ENCODE results near the gene BTBD8. TPM values are rescaled to one million over a fixed set of nuclear protein-coding genes. Genes with fewer than 3 reads are reported as not detected.
"Not testable (repeated sequence)": the region's sequence is repeated elsewhere in the genome, so short reads cannot be mapped to it uniquely, and the experiment has no call there.

Gene BTBD8
- total RNA-seq, 4 donors from 2014 or later: 1.5 to 7.2 (median 3.1) TPM

DNA sequence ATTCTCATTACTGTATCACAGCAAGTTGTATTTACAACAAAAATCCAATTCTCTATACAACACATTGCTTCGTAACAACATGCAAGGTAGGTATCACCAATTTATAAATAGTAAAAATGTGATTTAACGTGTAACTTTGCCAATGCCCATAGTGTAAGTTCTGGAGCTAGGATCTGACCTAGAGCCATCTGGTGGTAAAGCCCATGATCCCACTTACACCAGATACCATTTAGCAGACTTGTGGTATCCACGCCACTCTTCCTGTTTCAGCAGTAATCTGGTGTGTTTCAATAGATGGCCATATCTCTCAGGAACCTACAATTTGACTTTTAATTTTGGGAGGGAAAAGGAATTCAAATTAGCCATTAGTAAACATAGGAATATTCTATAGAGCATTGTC, 15.1 kb upstream of the BTBD8 start:
- no peaks in the 10 kb centered on the region for H3K27me3 ChIP-seq

DNA sequence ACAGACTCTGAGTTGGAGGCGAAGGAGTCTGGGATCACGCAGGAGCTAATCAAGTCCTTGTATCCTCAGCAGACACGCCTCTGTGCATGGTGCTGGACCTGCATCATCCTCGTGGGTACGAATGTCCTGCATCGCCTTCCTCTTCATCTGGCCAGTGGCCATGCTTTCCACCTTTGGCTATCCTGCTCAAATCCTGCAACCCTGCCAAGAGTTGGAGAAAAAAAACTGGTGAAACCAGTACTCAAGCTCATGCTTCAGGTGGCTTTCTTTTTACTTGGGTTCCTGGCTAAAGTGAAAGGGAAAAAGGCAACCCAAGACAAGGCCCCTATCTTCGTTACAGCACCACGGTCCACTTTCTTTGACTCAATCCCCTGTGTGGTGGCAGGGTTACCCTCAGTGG, 13.8 kb upstream of the BTBD8 start:
- H3K4me3 ChIP-seq: no peak overlapping the region
- TF ChIP-seq POLR2A (IDR thresholded peaks at IDR 0.05): no peak
- TF ChIP-seq CTCF (IDR thresholded peaks at IDR 0.05): no peak
- TF ChIP-seq EP300 (IDR thresholded peaks at IDR 0.05): no peak
- TF ChIP-seq POLR2AphosphoS5 (IDR thresholded peaks at IDR 0.05): no peak
- H3K9me3 ChIP-seq: no peaks in the 10 kb centered on the region
- H3K27me3 ChIP-seq: no peaks in the 10 kb centered on the region
- H3K36me3 ChIP-seq: no peaks in the 10 kb centered on the region
- no peaks in the 10 kb centered on the region for H3K4me1 ChIP-seq
- no peak for DNase-seq (ENCODE audit: low spot score in 2 of 2)
- no peak overlapping the region for H3K27ac ChIP-seq
- 81% methylated on average over 8 of the region's 8 CpGs for WGBS

More for the DNA sequence above, 15.1 kb upstream of the BTBD8 start:
- Histone ChIP-seq H3K27ac (no peak overlapping the region), H3K4me1 (no peaks in the 10 kb centered on the region), H3K9me3 (no peaks in the 10 kb centered on the region), H3K4me3 (no peak overlapping the region), H3K36me3 (no peaks in the 10 kb centered on the region)
- 80% methylated on average over 3 of the region's 3 CpGs for WGBS
- no peak for TF ChIP-seq POLR2A (IDR thresholded peaks at IDR 0.05)
- no peak for TF ChIP-seq CTCF (IDR thresholded peaks at IDR 0.05)
- no peak for TF ChIP-seq EP300 (IDR thresholded peaks at IDR 0.05)
- DNase-seq (ENCODE audit: low spot score in 2 of 2): no peak

DNA sequence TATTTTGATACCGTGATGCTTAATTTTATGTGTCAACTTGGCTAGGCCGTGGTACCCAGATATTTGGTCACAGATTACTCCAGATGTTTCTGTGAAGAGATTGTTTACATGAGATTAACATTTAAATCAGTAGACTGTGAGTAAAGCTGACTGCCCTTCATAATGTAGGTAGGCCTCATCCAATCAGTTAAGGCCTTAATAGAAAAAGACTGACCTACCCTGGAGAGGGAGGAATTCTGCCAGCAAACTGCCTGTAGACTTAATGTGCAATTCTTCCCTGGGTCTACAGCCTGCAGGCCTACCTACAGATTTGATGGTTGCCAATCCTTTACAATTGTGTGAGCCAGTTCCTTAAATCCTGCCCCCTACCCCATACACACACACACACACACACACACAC, 9.3 kb upstream of the BTBD8 start:
- no peak for DNase-seq (ENCODE audit: low spot score in 2 of 2)
- no peaks in the 10 kb centered on the region for H3K9me3 ChIP-seq
- H3K4me1 ChIP-seq: no peaks in the 10 kb centered on the region
- 79% methylated on average over 2 of the region's 2 CpGs for WGBS
- no peak for TF ChIP-seq POLR2A (IDR thresholded peaks at IDR 0.05)
- no peak for TF ChIP-seq CTCF (IDR thresholded peaks at IDR 0.05)
- no peak for TF ChIP-seq POLR2AphosphoS5 (IDR thresholded peaks at IDR 0.05)
- TF ChIP-seq EP300 (IDR thresholded peaks at IDR 0.05): no peak
- H3K27me3 ChIP-seq: no peaks in the 10 kb centered on the region
- no peak overlapping the region for H3K27ac ChIP-seq
- H3K36me3 ChIP-seq: no peaks in the 10 kb centered on the region
- H3K4me3 ChIP-seq: no peak overlapping the region

DNA sequence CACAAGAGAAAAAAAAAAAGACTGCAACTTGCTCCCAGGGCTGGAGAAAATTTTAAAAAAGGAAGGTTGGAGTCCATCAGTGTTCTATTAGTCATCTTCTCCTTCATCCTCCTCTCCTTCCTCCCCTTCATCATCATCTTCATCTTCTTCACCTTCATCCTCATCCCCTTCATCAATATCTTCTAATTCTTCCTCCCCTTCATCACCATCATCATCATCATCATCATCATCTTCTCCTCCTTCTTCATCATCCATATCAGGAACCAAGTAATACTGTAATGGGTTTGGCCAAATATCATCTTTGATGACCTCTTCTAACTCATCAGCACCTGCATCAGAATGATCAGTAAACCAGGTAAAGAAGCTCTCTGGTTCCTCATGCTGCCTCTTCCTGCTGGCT, 5.7 kb upstream of the BTBD8 start:
- DNase-seq (ENCODE audit: low spot score in 2 of 2); H3K27me3 ChIP-seq; H3K9me3 ChIP-seq; H3K4me1 ChIP-seq; H3K4me3 ChIP-seq; H3K36me3 ChIP-seq; H3K27ac ChIP-seq: not testable (repeated sequence)

GRCh38 chr1:92075311-92075710, 4.8 kb upstream of the BTBD8 start, which contains the start of gene SETSIP:
Gene SETSIP (minus strand): TSS chr1:92075411. CDS start chr1:92075411, 0 bp downstream.
- DNase-seq (ENCODE audit: low spot score in 2 of 2): no peak
- TF ChIP-seq POLR2AphosphoS5 (IDR thresholded peaks at IDR 0.05): no peak
- no peak for TF ChIP-seq POLR2A (IDR thresholded peaks at IDR 0.05)
- TF ChIP-seq CTCF (IDR thresholded peaks at IDR 0.05): no peak
- no peak for TF ChIP-seq EP300 (IDR thresholded peaks at IDR 0.05)
- Histone ChIP-seq H3K9me3 (no peaks in the 10 kb centered on the region), H3K27ac (no peak within 1 kb of the TSS), H3K4me1 (no peaks in the 10 kb centered on the region), H3K4me3 (no peak within 1 kb of the TSS), H3K27me3 (no peaks in the 10 kb centered on the region), H3K36me3 (no peaks in the 10 kb centered on the region)
- WGBS: 78% methylated on average over 3 of the region's 3 CpGs

DNA sequence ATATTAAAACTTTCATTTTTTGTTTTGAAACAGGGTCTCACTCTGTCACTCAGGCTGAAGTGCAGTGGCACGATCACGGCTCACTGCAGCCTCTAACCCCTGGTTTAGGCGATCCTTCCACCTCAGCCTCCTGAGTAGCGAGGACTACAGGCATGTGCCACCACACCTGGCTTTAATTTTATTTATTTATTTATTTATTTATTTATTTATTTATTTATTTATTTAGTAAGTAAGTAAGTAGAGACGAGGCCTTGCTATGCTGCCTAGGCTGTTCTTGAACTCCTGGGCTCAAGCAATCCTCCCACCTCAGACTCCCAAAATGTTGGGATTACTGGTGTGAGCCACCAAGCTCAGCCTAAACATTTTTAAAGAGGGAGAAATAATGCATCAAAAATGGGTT, 3.8 kb upstream of the BTBD8 start:
- H3K27me3 ChIP-seq: no peaks in the 10 kb centered on the region
- 93% methylated on average over 5 of the region's 5 CpGs for WGBS

DNA sequence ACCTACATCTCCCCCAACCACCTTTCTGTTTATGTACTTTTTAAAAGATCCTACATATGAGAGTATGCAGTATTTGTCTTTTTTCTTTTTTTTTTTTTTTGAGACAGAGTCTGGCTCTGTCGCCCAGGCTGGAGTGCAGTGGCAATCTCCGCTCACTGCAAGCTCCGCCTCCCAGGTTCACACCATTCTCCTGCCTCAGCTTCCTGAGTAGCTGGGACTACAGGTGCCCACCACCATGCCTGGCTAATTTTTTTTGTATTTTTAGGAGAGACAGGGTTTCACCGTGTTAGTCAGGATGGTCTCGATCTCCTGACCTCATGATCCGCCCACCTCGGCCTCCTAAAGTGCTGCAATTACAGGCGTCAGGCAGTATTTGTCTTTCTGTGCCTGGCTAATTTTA, 2.1 kb upstream of the BTBD8 start:
- 93% methylated on average over 8 of the region's 8 CpGs for WGBS
- H3K27ac ChIP-seq; H3K27me3 ChIP-seq; DNase-seq (ENCODE audit: low spot score in 2 of 2); H3K4me3 ChIP-seq; H3K36me3 ChIP-seq; H3K9me3 ChIP-seq; H3K4me1 ChIP-seq: not testable (repeated sequence)

More for the DNA sequence above, 3.8 kb upstream of the BTBD8 start:
- H3K36me3 ChIP-seq: no peaks in the 10 kb centered on the region
- no peaks in the 10 kb centered on the region for H3K9me3 ChIP-seq
- H3K4me3 ChIP-seq: no peak overlapping the region
- no peak for TF ChIP-seq POLR2A (IDR thresholded peaks at IDR 0.05)
- TF ChIP-seq EP300 (IDR thresholded peaks at IDR 0.05): no peak
- no peak for TF ChIP-seq CTCF (IDR thresholded peaks at IDR 0.05)
- TF ChIP-seq POLR2AphosphoS5 (IDR thresholded peaks at IDR 0.05): no peak
- H3K4me1 ChIP-seq: peaks cover 4% of the 10 kb centered on the region
- DNase-seq (ENCODE audit: low spot score in 2 of 2): no peak
- no peak overlapping the region for H3K27ac ChIP-seq

Data from suprapubic skin (tissue), 4 donors.